C4-2B (cell line): ENCODE data around the gene OR2Y1.

Experiments
- H3K27ac ChIP-seq: fragments of 450-650 bp; 2 replicates; pipeline ENCODE4 v1.5.1; 2017
- ZFX ChIP-seq: fragments of 450-650 bp; IDR thresholded peaks from 2 replicates; pipeline ENCODE4 v1.6.1; 2017
- TF ChIP-seq, protein P1 (sequence below): fragments of 450-650 bp; conservative IDR thresholded peaks from 2 replicates; pipeline ENCODE4 v1.5.1; 2017; ENCODE audit warnings: mild to moderate bottlenecking

The OR2Y1 gene

DNA sequence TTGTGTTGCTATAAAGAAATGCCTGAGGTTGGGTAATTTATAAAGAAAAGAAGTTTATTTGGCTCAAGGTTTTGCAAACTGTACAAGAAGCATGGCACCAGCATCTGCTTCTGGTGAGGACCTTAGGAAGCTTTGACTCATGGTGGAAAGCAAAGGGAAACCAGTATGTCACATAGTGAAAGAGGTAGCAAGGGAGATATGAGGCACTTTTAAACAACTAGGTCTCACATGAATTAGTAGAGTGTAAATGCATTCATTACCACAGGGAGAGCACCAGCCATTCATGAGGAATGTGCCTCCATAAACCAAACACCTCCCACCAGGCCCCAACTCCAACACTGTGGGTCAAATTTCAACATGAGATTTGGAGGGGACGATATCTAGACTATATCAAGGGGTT is 40.8 kb downstream of the OR2Y1 start:
- TF ChIP-seq, protein P1, sequence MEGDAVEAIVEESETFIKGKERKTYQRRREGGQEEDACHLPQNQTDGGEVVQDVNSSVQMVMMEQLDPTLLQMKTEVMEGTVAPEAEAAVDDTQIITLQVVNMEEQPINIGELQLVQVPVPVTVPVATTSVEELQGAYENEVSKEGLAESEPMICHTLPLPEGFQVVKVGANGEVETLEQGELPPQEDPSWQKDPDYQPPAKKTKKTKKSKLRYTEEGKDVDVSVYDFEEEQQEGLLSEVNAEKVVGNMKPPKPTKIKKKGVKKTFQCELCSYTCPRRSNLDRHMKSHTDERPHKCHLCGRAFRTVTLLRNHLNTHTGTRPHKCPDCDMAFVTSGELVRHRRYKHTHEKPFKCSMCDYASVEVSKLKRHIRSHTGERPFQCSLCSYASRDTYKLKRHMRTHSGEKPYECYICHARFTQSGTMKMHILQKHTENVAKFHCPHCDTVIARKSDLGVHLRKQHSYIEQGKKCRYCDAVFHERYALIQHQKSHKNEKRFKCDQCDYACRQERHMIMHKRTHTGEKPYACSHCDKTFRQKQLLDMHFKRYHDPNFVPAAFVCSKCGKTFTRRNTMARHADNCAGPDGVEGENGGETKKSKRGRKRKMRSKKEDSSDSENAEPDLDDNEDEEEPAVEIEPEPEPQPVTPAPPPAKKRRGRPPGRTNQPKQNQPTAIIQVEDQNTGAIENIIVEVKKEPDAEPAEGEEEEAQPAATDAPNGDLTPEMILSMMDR: no peak
- no peak for TF ChIP-seq ZFX

GRCh38 chr5:180696116-180696515 is 43.7 kb downstream of the OR2Y1 start:
- no peak for TF ChIP-seq ZFX
- TF ChIP-seq, protein P1: no peak
- H3K27ac ChIP-seq: no peak overlapping the region

More for the DNA sequence above, 40.8 kb downstream of the OR2Y1 start:
- H3K27ac ChIP-seq: no peak overlapping the region

- no peak overlapping the region for H3K27ac ChIP-seq
- TF ChIP-seq, protein P1: no peak
- TF ChIP-seq ZFX: no peak
These were observed 47.4 kb downstream of the OR2Y1 start for GRCh38 chr5:180692429-180692828.

- no peak overlapping the region for H3K27ac ChIP-seq
- TF ChIP-seq, protein P1: no peak
- no peak for TF ChIP-seq ZFX
These were observed 48.8 kb downstream of the OR2Y1 start for GRCh38 chr5:180691046-180691445.

DNA sequence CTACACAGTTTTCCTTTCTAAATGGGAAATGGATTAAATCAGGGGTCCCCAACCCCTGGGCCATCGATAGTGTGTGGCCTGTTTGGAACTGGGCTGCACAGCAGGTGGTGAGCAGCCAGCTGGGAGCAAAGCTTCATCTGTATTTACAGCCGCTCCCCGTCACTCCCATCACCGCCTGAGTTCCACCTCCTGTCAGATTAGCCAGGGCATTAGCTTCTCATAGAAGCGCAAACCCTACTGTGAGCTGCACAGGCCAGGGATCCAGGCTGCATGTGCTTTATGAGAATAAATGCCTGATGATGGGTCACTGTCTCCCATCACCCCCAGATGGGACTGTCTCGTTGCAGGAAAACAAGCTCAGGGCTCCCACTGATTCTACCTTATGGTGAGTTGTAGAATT is 49.3 kb downstream of the OR2Y1 start:
- TF ChIP-seq ZFX: no peak
- TF ChIP-seq, protein P1: no peak
- no peak overlapping the region for H3K27ac ChIP-seq

- H3K27ac ChIP-seq: no peak overlapping the region
- TF ChIP-seq, protein P1: no peak
- no peak for TF ChIP-seq ZFX
These were observed 50.1 kb downstream of the OR2Y1 start for GRCh38 chr5:180689775-180690174.
